GM12874 (cell line): ENCODE measurements around the gene DAO.

ENCODE experiments used
- CTCF ChIP-seq: IDR thresholded peaks from 2 replicates; pipeline ENCODE4 v1.5.1; 2011; ENCODE audit warnings: low read depth, mild to moderate bottlenecking, control low read depth, low read length, moderate library complexity; ENCODE audit not compliant: insufficient read depth

Gene DAO

GRCh38 chr12:108899145-108899544, 19.3 kb downstream of the DAO start:
- TF ChIP-seq CTCF = no peak

GRCh38 chr12:108905725-108906124, 25.8 kb downstream of the DAO start:
- TF ChIP-seq CTCF = no peak

DNA sequence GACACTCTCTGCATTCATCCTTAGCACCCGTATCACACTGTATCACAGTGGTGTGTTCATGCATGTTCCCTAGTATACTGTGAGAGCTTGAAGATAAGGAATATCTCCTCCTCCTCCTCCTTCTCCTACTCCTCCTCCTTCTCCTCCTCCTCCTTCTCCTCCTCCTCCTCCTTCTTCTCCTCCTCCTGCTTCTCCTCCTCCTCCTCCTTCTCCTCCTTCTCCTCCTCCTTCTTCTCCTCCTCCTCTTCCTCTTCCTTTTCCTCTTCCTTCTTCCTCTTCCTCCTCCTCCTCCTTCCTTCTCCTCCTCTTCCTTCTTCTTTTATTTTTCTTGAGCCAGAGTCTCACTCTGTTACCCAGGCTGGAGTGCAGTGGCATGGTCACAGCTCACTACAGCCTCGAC, 27.1 kb downstream of the DAO start:
- no peak for TF ChIP-seq CTCF

GRCh38 chr12:108907839-108908351, 28.0 kb downstream of the DAO start:
- no peak for TF ChIP-seq CTCF

DNA sequence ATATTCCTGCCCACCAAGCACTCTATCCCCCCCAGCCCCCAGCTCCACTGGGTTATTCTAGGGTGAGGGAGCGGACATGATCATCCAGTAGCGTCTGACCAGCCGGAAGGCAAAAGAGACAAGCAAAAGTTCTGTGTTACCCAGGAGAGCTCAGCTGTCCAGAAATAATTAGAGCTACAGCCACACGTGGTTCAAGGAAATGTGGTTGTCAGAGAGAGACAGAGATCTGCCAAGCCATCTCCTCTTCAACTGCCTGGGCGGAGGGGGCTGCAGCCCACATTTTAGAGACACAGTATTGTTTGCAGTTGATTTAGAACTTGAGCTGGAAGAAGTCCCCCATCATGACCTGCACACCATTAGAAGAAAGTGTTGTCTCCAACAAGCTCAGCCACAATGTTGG, 30.4 kb downstream of the DAO start:
- no peak for TF ChIP-seq CTCF

DNA sequence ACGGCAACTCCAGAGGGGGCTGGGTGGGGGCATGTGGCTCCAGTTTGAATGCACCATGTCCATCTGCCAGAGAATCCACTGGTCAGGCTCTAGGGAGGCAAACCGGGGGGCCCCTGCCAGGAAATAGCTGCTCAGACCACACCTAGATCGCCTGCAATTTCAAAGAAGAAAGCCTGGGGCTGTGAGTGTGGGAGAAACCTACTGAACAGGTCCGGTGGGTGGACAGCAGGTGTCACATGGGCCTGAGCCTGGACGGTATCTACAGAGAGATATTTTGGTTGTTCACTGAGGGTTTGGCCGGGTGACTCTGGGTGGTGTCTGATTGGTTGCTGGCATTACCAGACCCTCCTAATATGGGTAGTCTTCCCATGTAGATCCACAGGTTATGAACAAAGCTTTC, 32.0 kb downstream of the DAO start:
- TF ChIP-seq CTCF = no peak

DNA sequence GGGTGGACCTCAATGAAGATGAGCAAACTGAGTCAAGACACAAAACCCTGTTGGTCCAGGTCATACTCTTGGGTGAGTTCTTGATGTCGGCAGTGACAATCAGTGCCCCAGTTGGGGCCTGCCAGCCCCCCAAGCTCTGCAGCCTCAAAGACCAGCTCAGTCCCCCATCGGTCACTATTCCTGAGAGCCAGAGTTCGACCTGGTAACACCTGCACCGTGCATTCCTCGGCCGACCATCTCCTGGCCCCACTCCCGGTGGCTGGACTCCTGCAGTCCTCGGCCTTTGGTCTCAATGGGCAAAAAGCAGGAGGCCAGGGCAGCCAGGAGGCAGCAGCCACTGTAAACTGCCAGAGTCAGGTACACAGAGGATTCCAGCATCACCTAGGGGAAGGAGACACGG, 32.5 kb downstream of the DAO start:
- no peak for TF ChIP-seq CTCF

- no peak for TF ChIP-seq CTCF
Measured at GRCh38 chr12:108914121-108914531, 34.2 kb downstream of the DAO start.
